ENCODE measurements around the gene APOO. TPM values are rescaled to one million over a fixed set of nuclear protein-coding genes. Genes with fewer than 3 reads are reported as not detected.
A peak's percentile ranks its signal among the peaks of the same experiment; 100 is the strongest.

Gene APOO
- total and polyA plus RNA-seq, 9 donors = 14.9 to 18.7 (median 16.5) TPM

GRCh38 chrX:23845351-23845817, 62.4 kb downstream of the APOO start:
- Histone ChIP-seq H3K4me3 (ENCODE audit: low read length) (no peak overlapping the region), H3K36me3 (ENCODE audit: control insufficient read depth, insufficient read depth, low read length) (no peaks in the 10 kb centered on the region), H3K9me3 (replicated peaks; ENCODE audit: control insufficient read depth, low read depth, low read length) (no peaks in the 10 kb centered on the region), H3K27ac (ENCODE audit: low read length) (peak overlapping the region; percentile 32), H3K4me1 (ENCODE audit: control insufficient read depth, insufficient read depth, low read length) (no peaks in the 10 kb centered on the region), H3K27me3 (ENCODE audit: control insufficient read depth, insufficient read depth, low read length) (peaks cover 6% of the 10 kb centered on the region)
- DNase-seq = peak; percentile 23
- whole genome bisulfite sequencing (ENCODE audit: insufficient coverage) = no CpG with 5 or more reads among the region's 3 CpGs

- H3K4me3 ChIP-seq (ENCODE audit: low read length) = no peak overlapping the region
- no peaks in the 10 kb centered on the region for H3K9me3 ChIP-seq (replicated peaks; ENCODE audit: control insufficient read depth, low read depth, low read length)
- H3K36me3 ChIP-seq (ENCODE audit: control insufficient read depth, insufficient read depth, low read length) = no peaks in the 10 kb centered on the region
- peaks cover 6% of the 10 kb centered on the region for H3K27me3 ChIP-seq (ENCODE audit: control insufficient read depth, insufficient read depth, low read length)
- peak; percentile 47 for DNase-seq
- WGBS (ENCODE audit: insufficient coverage) = no CpG with 5 or more reads among the region's 7 CpGs
- H3K27ac ChIP-seq (ENCODE audit: low read length) = peak overlapping the region; percentile 60
- H3K4me1 ChIP-seq (ENCODE audit: control insufficient read depth, insufficient read depth, low read length) = no peaks in the 10 kb centered on the region
Measured at GRCh38 chrX:23844502-23845138, 63.1 kb downstream of the APOO start.

DNA sequence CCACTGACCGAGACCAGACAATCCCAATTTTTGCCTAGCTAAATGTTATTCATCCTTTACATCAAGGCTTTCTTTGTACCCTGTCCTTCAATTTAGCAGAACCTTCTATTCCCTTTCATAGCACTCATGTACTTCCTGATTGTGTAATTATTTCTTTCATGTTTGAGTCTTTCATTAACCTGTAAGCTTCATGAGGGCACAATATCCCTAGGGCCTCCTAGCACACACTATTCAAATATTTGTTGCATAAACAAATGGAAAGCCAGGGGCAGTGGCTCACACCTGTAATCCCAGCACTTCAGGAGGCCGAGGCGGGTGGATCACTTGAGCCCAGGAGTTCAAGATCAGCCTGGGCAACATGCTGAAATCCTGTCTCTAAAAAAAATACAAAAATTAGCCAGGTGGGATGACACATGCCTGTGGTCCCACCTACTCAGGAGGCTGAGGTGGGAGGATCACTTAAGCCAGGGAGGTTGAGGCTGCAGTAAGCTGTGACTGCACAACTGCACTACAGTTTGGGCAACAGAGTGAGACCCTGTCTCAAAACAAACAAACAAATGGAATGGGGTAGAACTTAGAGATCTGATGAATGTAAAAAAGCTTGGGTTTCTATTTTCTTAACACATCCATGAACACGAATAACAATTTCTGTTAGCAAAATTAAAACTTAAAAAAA, 65.8 kb downstream of the APOO start:
- 79% methylated on average over 2 of the region's 4 CpGs for WGBS (ENCODE audit: insufficient coverage)
- Histone ChIP-seq H3K27me3 (ENCODE audit: control insufficient read depth, insufficient read depth, low read length) (peaks cover 8% of the 10 kb centered on the region), H3K4me3 (ENCODE audit: low read length) (no peak overlapping the region), H3K4me1 (ENCODE audit: control insufficient read depth, insufficient read depth, low read length) (no peaks in the 10 kb centered on the region), H3K9me3 (replicated peaks; ENCODE audit: control insufficient read depth, low read depth, low read length) (no peaks in the 10 kb centered on the region), H3K36me3 (ENCODE audit: control insufficient read depth, insufficient read depth, low read length) (no peaks in the 10 kb centered on the region), H3K27ac (ENCODE audit: low read length) (no peak overlapping the region)
- no peak for DNase-seq

GRCh38 chrX:23840674-23841073, 67.1 kb downstream of the APOO start:
- Histone ChIP-seq H3K27ac (ENCODE audit: low read length) (no peak overlapping the region), H3K4me3 (ENCODE audit: low read length) (no peak overlapping the region), H3K36me3 (ENCODE audit: control insufficient read depth, insufficient read depth, low read length) (no peaks in the 10 kb centered on the region), H3K9me3 (replicated peaks; ENCODE audit: control insufficient read depth, low read depth, low read length) (no peaks in the 10 kb centered on the region), H3K27me3 (ENCODE audit: control insufficient read depth, insufficient read depth, low read length) (peaks cover 8% of the 10 kb centered on the region), H3K4me1 (ENCODE audit: control insufficient read depth, insufficient read depth, low read length) (no peaks in the 10 kb centered on the region)
- WGBS (ENCODE audit: insufficient coverage) = no CpG with 5 or more reads among the region's 3 CpGs
- no peak for DNase-seq

GRCh38 chrX:23838953-23839352, 68.8 kb downstream of the APOO start:
- no peak overlapping the region for H3K27ac ChIP-seq (ENCODE audit: low read length)

GRCh38 chrX:23832721-23833120, 75.0 kb downstream of the APOO start:
- 80% methylated on average over 1 of the region's 1 CpG for WGBS (ENCODE audit: insufficient coverage)
- Histone ChIP-seq H3K4me3 (ENCODE audit: low read length) (no peak overlapping the region), H3K27ac (ENCODE audit: low read length) (no peak overlapping the region), H3K36me3 (ENCODE audit: control insufficient read depth, insufficient read depth, low read length) (no peaks in the 10 kb centered on the region), H3K9me3 (replicated peaks; ENCODE audit: control insufficient read depth, low read depth, low read length) (no peaks in the 10 kb centered on the region), H3K4me1 (ENCODE audit: control insufficient read depth, insufficient read depth, low read length) (no peaks in the 10 kb centered on the region), H3K27me3 (ENCODE audit: control insufficient read depth, insufficient read depth, low read length) (peaks cover 5% of the 10 kb centered on the region)
- DNase-seq = no peak

More at GRCh38 chrX:23838953-23839352, 68.8 kb downstream of the APOO start:
- Histone ChIP-seq H3K27me3 (ENCODE audit: control insufficient read depth, insufficient read depth, low read length) (peaks cover 8% of the 10 kb centered on the region), H3K9me3 (replicated peaks; ENCODE audit: control insufficient read depth, low read depth, low read length) (no peaks in the 10 kb centered on the region), H3K4me1 (ENCODE audit: control insufficient read depth, insufficient read depth, low read length) (no peaks in the 10 kb centered on the region), H3K4me3 (ENCODE audit: low read length) (no peak overlapping the region), H3K36me3 (ENCODE audit: control insufficient read depth, insufficient read depth, low read length) (no peaks in the 10 kb centered on the region)
- WGBS (ENCODE audit: insufficient coverage) = no CpG with 5 or more reads among the region's 1 CpG
- peak; percentile 30 for DNase-seq

- Histone ChIP-seq H3K27ac (ENCODE audit: low read length) (no peak overlapping the region), H3K36me3 (ENCODE audit: control insufficient read depth, insufficient read depth, low read length) (no peaks in the 10 kb centered on the region), H3K4me1 (ENCODE audit: control insufficient read depth, insufficient read depth, low read length) (no peaks in the 10 kb centered on the region), H3K4me3 (ENCODE audit: low read length) (no peak overlapping the region), H3K27me3 (ENCODE audit: control insufficient read depth, insufficient read depth, low read length) (peaks cover 11% of the 10 kb centered on the region), H3K9me3 (replicated peaks; ENCODE audit: control insufficient read depth, low read depth, low read length) (no peaks in the 10 kb centered on the region)
- DNase-seq = no peak
- 100% methylated on average over 3 of the region's 5 CpGs for WGBS (ENCODE audit: insufficient coverage)
Measured at GRCh38 chrX:23828881-23829280, 78.9 kb downstream of the APOO start.

GRCh38 chrX:23826653-23827052, 81.1 kb downstream of the APOO start:
- no peak for DNase-seq
- Histone ChIP-seq H3K27me3 (ENCODE audit: control insufficient read depth, insufficient read depth, low read length) (peaks cover 17% of the 10 kb centered on the region), H3K4me3 (ENCODE audit: low read length) (no peak overlapping the region), H3K9me3 (replicated peaks; ENCODE audit: control insufficient read depth, low read depth, low read length) (no peaks in the 10 kb centered on the region), H3K4me1 (ENCODE audit: control insufficient read depth, insufficient read depth, low read length) (no peaks in the 10 kb centered on the region), H3K27ac (ENCODE audit: low read length) (no peak overlapping the region), H3K36me3 (ENCODE audit: control insufficient read depth, insufficient read depth, low read length) (no peaks in the 10 kb centered on the region)

DNA sequence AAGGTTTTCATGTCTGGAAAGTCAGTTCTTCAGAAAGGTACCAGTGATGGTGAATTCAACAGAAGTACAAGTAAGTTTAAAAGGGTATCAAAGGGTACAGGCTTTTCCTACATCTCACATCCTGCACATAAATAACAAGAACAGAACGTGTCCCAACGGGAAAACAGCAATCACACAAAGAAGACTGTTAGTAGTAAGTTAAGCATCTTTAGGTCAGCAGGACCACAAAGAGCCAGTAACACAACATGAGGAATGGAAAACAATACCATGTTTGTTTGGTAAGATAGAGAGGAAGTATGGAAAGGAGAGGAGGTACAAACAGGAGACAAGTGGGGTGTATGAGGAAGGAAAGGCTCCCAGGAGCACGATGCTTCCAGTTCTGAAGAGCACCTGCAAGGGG, 81.5 kb downstream of the APOO start:
- H3K36me3 ChIP-seq (ENCODE audit: control insufficient read depth, insufficient read depth, low read length) = no peaks in the 10 kb centered on the region
- H3K27me3 ChIP-seq (ENCODE audit: control insufficient read depth, insufficient read depth, low read length) = peaks cover 17% of the 10 kb centered on the region
- no peak overlapping the region for H3K4me3 ChIP-seq (ENCODE audit: low read length)
- no peak overlapping the region for H3K27ac ChIP-seq (ENCODE audit: low read length)
- DNase-seq = no peak
- H3K9me3 ChIP-seq (replicated peaks; ENCODE audit: control insufficient read depth, low read depth, low read length) = no peaks in the 10 kb centered on the region
- WGBS (ENCODE audit: insufficient coverage) = no CpG with 5 or more reads among the region's 3 CpGs
- no peaks in the 10 kb centered on the region for H3K4me1 ChIP-seq (ENCODE audit: control insufficient read depth, insufficient read depth, low read length)

- no peaks in the 10 kb centered on the region for H3K9me3 ChIP-seq (replicated peaks; ENCODE audit: control insufficient read depth, low read depth, low read length)
- DNase-seq = no peak
- no peaks in the 10 kb centered on the region for H3K4me1 ChIP-seq (ENCODE audit: control insufficient read depth, insufficient read depth, low read length)
- peaks cover 19% of the 10 kb centered on the region for H3K27me3 ChIP-seq (ENCODE audit: control insufficient read depth, insufficient read depth, low read length)
- H3K4me3 ChIP-seq (ENCODE audit: low read length) = no peak overlapping the region
- no peaks in the 10 kb centered on the region for H3K36me3 ChIP-seq (ENCODE audit: control insufficient read depth, insufficient read depth, low read length)
- H3K27ac ChIP-seq (ENCODE audit: low read length) = no peak overlapping the region
Measured at GRCh38 chrX:23825675-23826074, 82.1 kb downstream of the APOO start.

Measured in muscle of leg (tissue), 11 donors.